Activated CD4-positive, alpha-beta T cell treated with anti-CD3 and anti-CD28 coated beads, Interleukin-2, Interleukin-6, amounts not matched to agents 100 ng/mL and 50 ng/mL, durations not matched to agents 16 hours and 8 hours (primary cell): ENCODE measurements around the gene SNX19.

Experiments used
- DNase-seq: peaks from one replicate; pipeline ENCODE4 v3.0.0-alpha.2; 2020

SNX19 gene

DNA sequence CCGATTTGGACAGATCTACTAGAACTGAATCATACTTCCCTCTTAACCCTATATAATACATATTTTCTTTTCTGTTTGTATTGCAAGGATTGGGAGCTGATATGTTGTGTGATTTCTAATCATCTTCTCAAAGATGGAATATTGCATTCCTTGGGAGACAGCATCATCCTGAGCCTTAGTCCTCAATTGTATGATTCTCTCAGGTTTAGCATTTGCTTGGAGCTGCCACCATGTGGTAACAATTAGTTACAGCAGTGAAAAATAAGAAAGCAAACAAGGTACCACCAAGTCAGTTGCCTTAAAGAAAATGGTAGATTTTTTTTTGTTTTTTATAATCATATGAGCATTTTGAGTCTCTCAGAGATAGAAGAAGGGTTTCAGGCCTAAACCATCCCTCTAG, 11.9 kb downstream of the SNX19 start:
- DNase-seq = no peak

DNA sequence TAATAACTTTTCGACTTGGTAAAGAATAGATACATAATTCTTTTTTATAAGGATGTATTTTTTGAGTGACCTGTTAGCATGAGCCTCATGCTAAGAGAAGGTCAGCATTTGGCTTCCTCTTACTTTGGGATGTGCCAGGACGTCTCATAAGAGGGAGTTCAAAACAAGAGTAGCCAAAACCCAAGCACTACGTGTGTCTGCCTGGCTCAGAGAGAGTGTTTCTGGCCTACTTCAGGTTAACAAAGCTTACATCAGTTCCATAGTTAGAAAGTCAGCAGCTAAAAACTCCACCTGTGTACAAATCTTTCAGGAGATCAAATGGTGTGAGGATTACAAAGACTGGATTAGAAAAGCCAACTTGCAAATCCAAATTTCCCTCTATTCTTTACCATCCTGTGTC, 13.9 kb downstream of the SNX19 start:
- DNase-seq = no peak

DNA sequence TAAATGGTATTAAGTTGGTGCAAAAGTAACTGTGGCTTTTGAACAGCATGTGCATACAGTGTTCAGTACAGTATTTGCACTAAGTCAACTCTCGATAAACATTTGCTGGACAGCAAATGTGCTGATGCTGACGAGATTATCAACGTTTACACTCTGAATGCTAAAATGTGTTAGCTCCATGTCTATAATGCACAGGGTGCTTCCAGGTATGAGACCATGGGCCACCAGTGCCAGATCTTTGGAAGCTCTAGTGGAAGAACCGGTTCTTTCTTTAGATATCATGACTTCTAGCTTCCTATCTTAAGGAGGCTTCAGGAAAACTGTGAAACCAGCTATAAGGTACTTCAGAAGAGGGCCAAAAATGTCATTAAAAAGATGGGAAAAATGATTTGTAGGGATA, 17.2 kb downstream of the SNX19 start:
- DNase-seq = no peak

DNA sequence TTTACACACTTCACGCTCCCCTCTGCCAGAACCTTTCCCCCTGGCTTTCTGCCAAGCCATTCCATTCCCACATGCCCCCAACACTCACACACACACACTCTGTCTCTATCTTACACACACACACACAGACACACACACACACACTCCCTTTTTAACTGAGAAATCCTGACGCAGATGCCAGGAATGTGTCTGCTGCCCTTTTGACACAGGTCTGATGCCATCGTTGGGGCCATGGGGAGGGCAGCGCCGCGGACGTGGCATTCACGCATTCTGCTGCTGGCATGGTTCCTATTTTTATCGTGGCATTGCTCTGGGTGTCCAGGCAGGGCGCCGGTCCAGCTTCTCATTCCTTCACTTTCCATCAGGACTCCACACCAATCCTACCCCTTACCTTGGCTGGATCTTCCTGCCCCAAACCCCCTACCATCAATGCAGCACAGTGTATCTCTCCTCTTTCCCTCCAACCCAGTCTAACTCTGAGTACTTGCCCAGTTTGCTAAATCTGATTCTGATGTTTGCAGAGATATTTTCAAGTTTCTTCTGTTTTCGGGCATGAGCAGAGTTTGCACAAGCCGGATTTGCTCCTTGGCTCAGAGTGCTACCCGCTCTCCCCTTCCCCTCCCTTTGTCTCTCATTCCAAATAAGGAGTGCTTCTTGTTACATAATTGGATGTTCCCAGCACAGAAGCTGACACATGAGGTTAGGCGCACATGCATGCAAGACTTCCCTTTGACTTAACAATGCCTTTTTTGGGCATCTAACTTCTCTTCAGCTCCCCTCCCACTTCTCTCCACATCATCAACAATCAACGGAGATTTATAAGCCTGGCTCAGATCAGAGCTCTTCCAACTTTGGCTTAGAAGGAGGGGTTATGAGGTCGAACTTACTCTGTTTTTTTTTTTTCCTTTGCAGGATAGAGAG, 18.8 kb downstream of the SNX19 start:
- no peak for DNase-seq

DNA sequence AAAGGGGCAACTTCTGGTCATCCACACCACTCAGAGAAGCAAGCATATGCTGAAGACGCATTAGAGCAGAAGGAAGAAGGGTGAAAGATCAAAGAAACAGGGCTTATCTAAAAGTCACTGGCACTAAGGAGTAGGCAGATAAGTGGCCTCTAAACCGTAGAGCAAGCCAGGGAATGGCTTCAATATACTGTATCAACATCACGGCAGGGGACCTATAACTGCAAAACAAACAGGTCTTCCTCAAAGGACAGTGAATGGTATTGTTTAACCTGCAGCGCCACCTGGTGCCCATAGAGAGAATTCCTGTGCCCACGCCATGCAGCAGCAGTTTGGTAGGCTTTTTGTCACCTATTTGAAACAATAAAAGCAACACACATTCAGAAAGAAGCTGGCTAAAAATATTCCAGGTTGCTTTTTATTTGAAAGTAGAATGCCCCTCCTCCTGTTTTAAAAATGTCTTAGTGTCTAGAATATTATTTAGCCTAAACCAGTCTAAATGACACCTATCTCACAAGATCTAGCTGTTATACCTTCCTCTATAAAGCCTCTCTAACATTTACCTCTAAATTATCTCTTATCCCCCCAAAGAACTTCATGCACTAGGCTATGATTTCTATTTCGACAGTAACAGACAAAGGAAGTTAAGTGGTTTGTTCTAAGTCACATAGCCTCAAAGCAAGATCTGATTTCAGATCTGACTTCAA, 21.8 kb downstream of the SNX19 start:
- DNase-seq = peak; percentile 69

DNA sequence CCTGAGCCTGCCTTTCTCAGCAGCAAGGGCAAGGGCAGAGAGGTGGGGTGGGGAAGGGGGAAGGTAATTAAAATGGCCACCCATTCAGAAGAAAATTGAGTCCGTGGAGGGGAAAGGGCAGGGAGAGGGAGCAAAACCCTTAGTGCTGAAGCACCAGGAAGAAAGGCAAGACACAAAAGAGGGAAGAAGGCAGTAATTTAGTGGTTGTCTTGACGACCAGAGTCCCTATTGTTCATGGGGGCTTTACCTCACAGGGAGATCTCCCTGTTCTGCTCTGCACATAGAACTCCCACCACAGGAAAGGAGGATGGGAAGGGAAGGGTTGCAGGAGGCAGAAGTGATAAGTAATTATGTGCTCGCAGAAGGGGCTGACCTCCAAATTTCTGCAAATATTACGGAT, 23.4 kb downstream of the SNX19 start:
- no peak for DNase-seq

DNA sequence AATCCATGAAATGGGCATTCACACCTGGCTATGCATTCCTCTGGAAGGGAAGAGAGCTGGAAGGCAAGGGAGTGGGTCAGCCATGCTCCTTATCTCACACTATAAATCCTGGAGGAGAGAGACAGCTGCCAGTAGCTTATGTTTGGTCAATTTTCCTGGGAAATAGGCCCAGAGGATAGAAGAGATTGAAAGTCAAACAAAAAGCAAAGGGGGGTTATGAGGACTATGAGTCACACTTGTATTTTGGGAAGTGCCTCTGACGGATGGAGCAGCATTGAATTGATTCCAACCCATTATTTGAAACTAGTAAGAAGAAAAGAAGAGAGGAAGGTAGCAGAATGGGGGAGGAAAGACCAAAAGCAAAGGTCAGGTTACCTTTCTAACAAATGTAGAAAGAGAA, 25.0 kb downstream of the SNX19 start:
- DNase-seq = no peak

DNA sequence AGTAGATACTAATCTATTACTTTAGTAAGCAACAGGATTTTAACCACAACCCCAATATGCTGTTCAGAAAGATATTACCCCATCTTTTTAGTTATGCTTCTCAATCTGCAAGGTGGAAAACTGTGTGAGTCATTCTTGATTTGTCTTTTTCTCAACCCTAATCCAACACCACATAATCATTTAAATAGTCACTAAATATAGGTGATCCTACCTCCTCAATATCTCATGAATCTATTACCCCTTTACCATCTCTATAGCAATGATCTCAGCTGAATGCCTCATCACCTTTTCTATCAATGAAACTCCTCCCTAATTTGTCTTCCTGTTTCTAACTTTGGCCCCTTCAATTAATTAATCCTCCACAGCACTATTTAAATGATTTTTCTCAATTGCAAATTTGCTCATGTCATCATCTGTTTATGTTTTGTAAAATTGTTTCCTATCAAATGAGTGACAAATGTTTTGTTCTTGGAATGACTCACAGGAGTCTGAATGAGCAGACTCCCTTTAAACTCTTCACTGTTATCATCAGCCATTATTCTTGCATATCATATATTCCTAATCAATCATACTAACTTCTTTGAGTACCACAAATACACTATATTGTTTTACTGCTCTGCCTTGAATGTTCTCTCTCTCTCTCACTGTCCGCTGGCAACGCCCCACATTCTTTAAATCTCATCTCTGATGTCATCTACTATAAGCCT, 26.1 kb downstream of the SNX19 start:
- DNase-seq = peak; percentile 13

DNA sequence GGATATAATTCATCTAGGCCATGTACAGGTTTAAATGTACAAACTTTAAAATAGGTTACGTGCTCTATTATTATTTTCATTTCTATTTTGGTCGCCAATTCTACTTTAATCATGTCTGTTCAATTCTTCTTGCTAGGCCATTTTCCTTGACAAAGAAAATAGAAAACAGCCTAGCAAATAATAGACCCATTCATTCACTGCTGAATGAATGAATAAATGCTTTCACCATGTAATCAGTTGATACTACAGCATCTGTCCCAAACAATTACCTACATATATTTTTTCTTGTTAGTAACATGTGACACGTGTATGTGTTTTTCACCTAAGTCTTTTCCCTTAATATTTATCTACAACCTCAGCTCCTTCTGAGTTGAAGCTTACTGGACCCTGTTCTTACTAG, 27.5 kb downstream of the SNX19 start:
- no peak for DNase-seq

DNA sequence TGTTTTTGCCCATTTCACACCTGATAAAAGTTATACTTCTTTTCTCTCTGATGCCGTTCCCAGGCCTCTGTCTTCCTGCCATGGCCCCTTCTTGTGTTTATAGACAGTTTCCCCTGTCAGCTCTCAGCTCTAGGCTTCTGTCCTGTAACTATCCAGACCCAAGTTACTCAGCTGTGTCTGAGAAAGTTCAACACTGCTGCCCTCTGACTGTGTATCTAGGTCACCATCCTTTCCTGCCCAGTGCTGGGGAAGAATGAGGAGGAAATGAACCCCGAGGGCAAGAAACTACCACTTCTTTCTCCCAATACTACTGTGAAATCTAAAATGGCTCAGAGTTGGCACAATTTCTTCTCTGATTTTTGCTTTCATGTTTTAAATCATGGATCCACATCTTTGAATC, 29.6 kb downstream of the SNX19 start:
- DNase-seq = no peak

DNA sequence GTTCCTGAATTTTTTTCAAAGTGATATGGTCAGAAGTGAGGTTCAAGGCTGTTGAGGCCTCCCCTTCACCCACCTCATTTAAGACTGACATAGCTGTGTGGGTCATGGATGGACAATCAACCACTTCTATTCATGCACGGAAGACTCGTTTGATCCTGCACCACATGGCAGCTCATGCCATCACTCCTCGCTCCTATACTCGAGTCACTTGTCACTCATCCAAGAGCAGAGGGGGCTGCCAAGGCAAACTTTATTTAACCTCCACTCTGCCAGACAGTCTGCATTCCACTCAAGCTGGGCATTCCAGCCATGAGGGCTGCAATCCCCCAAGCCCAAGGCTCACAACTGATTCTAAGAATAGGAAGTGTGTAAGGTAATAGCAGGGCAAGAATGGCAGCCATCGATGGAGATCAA, 34.1 kb downstream of the SNX19 start:
- DNase-seq = no peak

DNA sequence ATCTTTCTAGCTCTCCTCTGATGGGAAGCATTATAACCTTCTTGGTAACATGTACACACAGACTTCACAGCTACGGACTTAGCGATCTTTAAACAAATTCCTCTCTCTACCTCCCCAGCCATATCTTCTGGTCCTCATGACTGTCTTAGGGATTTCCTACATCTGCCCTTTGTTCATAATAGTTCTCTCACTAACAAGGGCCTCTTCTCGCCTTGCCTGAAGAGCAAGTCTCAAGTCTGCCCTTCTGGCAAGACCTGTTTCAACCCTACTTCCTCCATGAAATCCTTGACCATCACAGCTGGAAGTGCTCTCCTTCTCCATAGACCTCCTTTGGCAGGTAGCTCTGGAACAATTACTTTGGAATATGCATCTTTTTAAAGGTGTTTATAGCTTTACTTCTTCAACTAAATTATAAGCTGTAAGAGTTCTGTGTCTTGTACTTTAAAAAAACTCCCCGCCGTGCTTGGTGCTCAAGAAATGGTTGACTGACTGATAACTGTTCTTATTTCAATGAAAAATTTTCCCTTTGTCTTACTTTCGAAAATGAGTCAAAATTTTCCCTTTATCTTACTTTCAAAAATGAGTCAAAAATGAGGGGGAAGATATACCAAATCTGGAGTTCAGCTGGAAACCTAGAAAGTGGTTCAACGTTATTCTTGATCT, 34.7 kb downstream of the SNX19 start:
- no peak for DNase-seq

DNA sequence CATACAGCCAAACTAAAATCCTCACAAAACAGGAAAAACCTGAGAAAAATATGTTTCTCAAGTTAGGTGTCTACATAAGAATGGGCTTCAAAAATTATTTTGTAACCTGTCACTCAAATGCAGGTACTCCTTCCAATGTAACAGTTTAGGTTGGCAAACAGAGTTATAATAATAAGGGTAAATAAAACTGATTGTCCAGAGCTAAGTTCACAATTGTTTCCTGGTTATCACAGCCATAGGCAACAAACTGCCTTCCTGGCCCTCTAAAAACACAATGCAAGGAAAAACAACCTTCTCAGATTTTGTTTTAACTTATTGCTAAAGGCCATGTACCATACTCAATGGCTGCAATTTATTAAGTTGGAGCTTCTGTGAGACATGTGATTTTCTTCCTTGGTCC, 36.4 kb downstream of the SNX19 start:
- no peak for DNase-seq

DNA sequence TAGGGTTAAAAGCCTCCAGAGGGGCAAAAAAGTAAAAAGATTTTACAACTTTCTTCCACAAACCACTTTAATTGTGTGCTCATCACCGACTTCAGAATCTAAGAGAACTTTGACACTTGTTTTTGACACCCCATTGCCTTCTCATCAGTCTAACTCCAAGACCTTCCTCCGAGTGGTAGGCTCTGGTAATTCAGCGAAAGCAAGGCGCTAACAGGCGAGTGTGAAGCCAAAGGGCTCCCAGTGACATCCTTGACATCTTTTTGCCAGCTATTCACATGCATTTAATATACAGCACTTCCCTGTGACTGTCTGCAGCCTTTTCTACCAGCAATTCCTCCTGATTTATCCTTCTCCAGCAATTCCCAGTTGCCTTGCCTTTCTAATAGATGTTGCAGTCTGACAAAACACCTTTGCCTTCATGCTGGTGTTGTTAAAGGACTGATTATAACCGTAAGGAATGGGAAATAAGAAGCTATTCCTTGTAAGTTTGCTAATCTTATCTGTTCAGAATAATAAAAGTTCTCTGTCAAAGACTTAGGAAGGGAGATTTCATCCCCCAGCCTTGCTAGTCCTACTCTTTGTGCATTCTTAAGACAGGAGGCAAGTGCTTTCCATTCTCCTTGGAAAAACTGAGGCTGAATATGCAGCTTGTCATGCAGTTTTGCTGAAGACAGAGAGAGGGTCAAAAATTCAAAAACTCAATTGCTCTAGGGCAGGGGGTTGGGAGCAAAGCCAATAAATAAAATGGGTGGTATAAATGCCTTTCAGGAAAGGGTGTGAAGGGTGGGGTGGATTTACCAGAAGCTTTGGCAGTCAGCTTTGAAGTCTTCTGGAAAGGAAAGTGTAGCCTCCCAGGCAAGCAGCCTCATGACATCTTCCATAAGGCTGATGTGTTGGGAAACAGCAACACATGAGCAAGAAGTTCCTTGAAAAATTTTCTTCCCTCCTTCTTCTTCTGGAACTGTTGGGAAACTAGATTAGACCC, 39.1 kb downstream of the SNX19 start:
- no peak for DNase-seq

DNA sequence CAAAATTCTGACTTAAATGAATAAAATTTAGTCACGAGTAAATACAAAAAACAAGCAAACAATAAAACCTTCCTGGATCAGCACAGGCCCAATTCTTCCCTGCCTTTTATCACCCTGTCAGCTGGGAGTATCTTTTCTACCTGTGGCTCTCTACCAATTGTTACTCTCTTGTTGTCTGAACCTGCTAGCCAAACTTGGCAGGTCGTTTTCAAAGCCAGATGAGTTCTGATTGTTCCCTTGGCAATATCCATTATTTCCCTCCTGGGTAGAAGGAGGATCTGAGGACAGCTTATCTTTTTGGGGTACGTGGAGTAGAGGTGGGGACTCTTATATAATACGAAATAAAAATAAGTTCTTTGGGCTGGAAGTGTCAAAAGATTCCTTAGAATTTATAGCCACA, 40.2 kb downstream of the SNX19 start:
- no peak for DNase-seq

DNA sequence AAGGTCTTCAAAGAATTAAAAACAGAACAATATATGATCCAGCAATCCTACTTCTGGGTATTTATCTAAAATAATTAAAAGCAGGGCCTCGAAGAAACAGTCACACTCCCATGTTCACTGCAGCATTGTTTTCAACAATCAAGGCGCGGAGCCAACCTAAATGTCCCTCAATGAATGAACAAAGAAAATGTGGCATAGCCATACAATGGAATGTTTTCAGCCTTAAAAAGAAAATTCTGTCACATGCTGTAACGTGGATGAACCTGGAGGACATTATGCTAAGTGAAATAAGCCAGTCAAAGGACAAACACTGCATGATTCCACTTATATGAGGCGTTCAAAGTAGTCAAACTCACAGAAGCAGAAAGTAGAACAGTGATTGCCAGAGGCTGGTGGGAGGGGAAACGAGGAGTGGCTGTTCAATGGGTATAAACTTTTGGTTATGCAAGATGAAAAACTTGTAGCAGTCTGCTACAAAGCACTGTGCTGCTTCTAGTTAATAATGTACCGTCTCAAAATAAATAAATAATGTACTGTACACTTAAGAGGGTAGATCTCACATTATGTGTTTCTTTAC, 41.2 kb downstream of the SNX19 start:
- no peak for DNase-seq

DNA sequence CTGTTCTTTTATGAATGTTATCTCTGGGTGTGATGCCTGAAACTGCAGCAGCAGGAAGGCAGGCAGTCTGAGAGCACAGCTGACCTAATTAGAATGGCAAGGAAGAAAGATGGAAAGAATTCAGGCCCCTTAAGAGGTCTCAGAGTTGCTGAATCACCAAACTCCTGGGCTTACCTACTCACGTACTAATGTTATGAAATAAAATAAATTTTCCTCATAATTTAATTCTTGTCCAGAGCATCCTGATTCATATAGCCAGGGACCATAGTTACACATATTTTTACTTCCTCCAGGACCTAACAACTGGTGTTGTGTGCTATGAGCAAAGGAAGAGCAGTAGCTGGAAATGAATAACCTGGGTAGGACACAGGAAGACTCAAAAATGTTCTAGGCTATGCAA, 41.9 kb downstream of the SNX19 start:
- DNase-seq = no peak

DNA sequence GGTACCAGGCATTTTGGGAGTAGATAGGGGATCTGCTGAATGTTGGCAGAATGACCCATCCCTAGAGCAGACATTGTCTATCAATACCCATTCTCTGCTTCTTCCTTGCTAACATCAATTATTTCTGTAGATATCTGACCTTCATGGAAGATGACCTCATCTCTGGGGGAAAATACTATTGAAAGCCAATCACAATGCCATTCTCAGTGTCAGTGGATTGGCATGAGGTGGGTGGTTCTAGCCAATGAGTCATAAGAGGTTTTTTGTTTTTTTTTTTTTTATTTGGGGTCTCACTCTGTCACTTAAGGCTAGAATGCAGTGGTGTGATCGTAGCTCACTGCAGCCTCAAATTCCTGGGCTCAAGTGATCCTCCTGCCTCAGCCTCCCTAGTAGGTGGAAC, 42.5 kb downstream of the SNX19 start:
- no peak for DNase-seq

DNA sequence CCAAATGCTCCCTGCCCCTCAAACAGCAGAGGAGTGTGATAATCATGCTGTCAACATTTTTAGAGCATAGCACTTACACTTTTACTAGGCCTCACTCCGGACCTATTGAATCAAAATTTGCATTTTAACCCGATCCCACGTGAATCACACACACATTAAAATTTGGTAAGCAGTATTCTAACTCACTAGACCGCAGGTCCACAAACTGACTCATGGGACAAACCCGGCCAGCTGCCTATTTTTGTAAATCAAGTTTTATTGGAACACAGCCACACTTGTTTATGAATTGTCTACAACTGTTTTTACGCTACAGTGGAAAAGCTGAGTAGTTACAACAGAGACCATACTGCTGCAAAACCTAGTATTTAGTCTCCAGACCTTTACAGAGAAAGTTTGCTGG, 43.3 kb downstream of the SNX19 start:
- DNase-seq = no peak

DNA sequence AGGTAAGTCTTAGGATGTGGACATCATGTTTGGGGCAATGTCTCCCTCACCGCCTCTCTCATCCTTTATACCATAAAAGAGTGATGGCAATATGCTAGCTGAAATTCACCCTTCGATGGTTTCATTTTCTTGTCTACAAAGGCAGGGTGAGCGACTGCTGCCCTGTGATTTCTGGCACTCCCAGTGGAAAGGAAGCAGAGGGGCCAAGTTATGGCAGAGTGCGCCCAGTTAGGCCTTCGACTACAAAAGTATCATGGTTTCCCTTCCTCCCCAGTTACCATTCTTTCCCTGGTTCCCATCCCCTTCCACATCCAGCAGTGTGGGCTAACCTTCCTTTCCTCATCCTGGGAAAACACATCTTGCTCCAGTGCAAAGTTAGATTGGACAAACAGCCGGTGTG, 43.8 kb downstream of the SNX19 start:
- no peak for DNase-seq

DNA sequence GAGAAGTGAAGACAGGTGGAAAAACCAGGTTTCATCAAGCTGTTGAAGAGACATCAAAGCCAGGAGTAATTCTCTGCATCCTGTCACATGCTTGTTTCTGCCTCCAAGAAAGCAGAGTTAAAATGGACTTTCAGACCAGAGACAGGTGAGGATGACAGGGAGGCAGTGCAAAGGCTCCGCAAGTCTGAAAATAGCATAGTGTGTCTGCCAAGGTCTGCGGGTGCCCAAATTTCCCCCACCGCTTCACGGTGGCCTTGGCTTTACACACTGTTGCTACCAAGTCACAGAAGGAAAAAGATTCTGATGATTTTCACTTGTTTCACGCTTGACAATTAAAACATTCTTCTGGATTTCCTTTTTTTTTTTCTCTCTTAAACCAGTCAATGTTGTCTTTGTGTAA, 44.2 kb downstream of the SNX19 start:
- DNase-seq = no peak

DNA sequence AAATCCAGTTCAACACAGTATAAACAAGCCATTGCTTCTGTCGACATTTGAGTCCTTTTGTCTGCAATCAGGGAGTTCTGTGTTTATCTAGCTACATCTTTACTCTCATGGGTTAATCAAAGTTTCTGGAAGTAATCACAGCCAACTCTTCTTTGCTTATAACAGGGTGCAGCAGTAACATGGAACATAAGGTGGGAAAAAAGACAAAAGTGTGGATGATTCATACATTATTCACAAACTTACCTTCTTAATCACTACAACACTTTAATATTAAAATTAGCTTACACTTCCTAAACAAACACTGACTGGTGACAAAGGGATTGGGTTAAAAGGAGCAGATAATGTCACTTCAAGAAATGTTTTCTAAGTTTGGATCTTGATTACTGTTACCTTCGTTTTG, 44.7 kb downstream of the SNX19 start:
- DNase-seq = no peak
